Body of pancreas (tissue), 4 donors: ENCODE measurements around the gene APBA2. TPM values are rescaled to one million over a fixed set of nuclear protein-coding genes. Genes with fewer than 3 reads are reported as not detected.

ENCODE experiments used
- ATAC-seq: fragments of 150-250 bp; one replicate; pipeline ENCODE4 v1.9.1; 2016
- DNase-seq, 4 donors: peaks; one replicate each; pipeline ENCODE4 v3.0.0-alpha.2; 2019
- H3K27ac ChIP-seq, 4 donors: fragments of 200-600 bp; sonication (generic); 1 replicate in 3 of 4; 2 replicates in 1 of 4; pipeline versions ENCODE4 v1.5.1 to v1.6.1; 2016 to 2019; ENCODE audit warnings: mild to moderate bottlenecking in 1 of 4, mixed read lengths in 1 of 4, moderate library complexity in 1 of 4
- H3K27me3 ChIP-seq, 2 donors: fragments of 200-600 bp; sonication (generic); one replicate each; pipeline ENCODE4 v1.6.0; 2016; ENCODE audit warnings: mild to moderate bottlenecking in 1 of 2
- H3K36me3 ChIP-seq, 2 donors: fragments of 200-600 bp; sonication (generic); replicated peaks in 1 of 2; 2 replicates each; pipeline ENCODE4 v1.5.1; 2016; ENCODE audit warnings: low read depth in 2 of 2; ENCODE audit not compliant: insufficient read depth in 1 of 2
- H3K4me1 ChIP-seq: fragments of 200-600 bp; sonication (generic); one replicate; pipeline ENCODE4 v1.6.0; 2016
- H3K4me3 ChIP-seq, 2 donors: fragments of 200-600 bp; sonication (generic); 1 replicate in 1 of 2; 2 replicates in 1 of 2; pipeline ENCODE4 v1.5.1; 2016 to 2019
- H3K9me3 ChIP-seq, 3 donors: fragments of 200-600 bp; sonication (generic); 1 replicate in 2 of 3; 2 replicates in 1 of 3; pipeline ENCODE4 v1.5.1; 2016
- CTCF ChIP-seq, 7 experiments: fragments of 450-650 bp in 4 of 7; fragments of 200-600 bp in 3 of 7; sonication (generic) in 3 of 7; IDR thresholded peaks; one replicate each; pipeline ENCODE4 v1.5.1; 2016 to 2019; ENCODE audit warnings: antibody characterized with exemption in 7 of 7
- POLR2A ChIP-seq, 3 donors: fragments of 450-650 bp; IDR thresholded peaks; one replicate each; pipeline ENCODE4 v1.6.1; 2016; ENCODE audit warnings: antibody characterized with exemption in 3 of 3, mild to moderate bottlenecking in 2 of 3
- WGBS, 2 donors: methylation state at CpG; one replicate each; pipeline ENCODE4 v1.1.5; 2017; 5-methylcytosine and 5-hydroxymethylcytosine counted together
- intact Hi-C: fragments of 100-400 bp; cut with DNase I; formaldehyde crosslinking; loops from one replicate; pipeline ENCODE4 v1.15.1; 2023
- total RNA-seq, 2 donors: library from RNA; depleted of rRNA; stranded (reverse); fragments of >200 nt; gene quantifications; one replicate each; pipeline ENCODE4 v1.1.0, GENCODE V29; 2016

The APBA2 gene
- total RNA-seq, 2 donors from 2014 or later: 13.2 to 29.0 TPM

DNA sequence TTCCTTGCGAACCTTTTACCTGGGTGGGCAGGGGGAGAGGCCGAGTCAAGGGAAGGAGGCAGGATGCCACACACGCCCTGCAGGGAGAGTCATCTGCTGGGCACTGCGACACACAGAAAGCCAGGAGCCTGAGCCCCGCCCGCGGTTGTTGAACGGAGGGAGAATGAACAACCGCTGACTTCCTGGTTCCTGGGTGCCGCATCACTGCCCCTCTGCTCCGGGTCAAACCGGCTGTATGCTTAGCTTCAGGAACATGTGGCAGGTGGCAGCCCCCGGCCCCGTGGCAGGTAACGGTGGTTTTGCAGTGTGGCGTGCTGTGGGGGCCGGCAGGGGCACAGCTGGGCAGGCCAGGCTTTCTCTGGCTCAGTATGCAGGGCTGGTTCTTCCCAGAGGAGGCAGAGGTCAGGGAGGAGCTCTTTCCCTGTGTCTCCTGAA, 33.4 kb downstream of the APBA2 start:
- TF ChIP-seq CTCF (IDR thresholded peaks at IDR 0.05) (no peak), POLR2A (IDR thresholded peaks at IDR 0.05) (no peak)
- Histone ChIP-seq H3K4me1 (peaks cover 6% of the 10 kb centered on the region), H3K27ac (no peak overlapping the region), H3K9me3 (no peaks in the 10 kb centered on the region), H3K4me3 (no peak overlapping the region), H3K36me3 (no peaks in the 10 kb centered on the region), H3K27me3 (no peaks in the 10 kb centered on the region)
- no peak for ATAC-seq
- DNase-seq: no peak
- intact Hi-C loops: no loop called here
- WGBS, 2 donors: 80 to 84% methylated on average over 12 to 14 of the region's 17 CpGs

- Histone ChIP-seq H3K4me1 (no peaks in the 10 kb centered on the region), H3K4me3 (no peak overlapping the region), H3K27me3 (no peaks in the 10 kb centered on the region), H3K36me3 (no peaks in the 10 kb centered on the region), H3K9me3 (no peaks in the 10 kb centered on the region), H3K27ac (no peak overlapping the region)
- intact Hi-C loops: no loop called here
- 87 to 90% methylated on average over 12 to 13 of the region's 13 CpGs for WGBS, 2 donors
- DNase-seq: no peak
- no peak for ATAC-seq
- TF ChIP-seq CTCF (IDR thresholded peaks at IDR 0.05): no peak
- no peak for TF ChIP-seq POLR2A (IDR thresholded peaks at IDR 0.05)
Observed at GRCh38 chr15:28919679-28920655, 34.2 kb downstream of the APBA2 start.

DNA sequence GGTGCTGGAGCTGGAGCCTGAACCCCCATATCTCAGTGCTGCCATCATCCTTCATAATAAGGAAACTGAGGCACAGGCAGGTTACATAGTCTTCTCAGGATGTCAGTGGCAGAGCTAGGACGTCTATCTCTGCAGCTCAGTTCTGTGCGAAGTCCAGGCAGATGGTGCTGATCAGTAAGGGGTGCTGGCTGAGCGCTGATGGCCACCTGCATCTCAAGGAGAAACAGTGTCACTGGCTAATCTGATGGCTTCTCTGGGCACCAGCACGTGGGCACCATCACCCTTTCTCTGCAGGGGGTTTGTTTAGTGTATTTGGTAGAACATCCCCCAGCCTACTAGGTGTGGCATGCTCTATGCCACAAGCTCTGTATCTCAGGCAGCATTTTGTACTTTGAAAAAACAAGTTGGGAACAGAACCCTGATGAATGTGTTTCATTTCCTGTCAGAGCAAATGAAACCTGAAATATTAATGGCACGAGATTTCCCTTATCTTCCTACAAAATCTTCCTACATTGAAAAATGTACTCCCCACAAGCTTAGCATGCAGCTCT, 35.1 kb downstream of the APBA2 start:
- H3K4me3 ChIP-seq: no peak overlapping the region
- 65 to 68% methylated on average over 4 to 5 of the region's 5 CpGs for WGBS, 2 donors
- no peak for DNase-seq
- no peak overlapping the region for H3K27ac ChIP-seq
- no peaks in the 10 kb centered on the region for H3K4me1 ChIP-seq
- no peaks in the 10 kb centered on the region for H3K36me3 ChIP-seq
- TF ChIP-seq POLR2A (IDR thresholded peaks at IDR 0.05) (no peak), CTCF (IDR thresholded peaks at IDR 0.05) (no peak)
- no peaks in the 10 kb centered on the region for H3K9me3 ChIP-seq
- ATAC-seq: no peak
- no peaks in the 10 kb centered on the region for H3K27me3 ChIP-seq
- intact Hi-C loops: no loop called here

- no peak overlapping the region for H3K27ac ChIP-seq
- H3K27me3 ChIP-seq: no peaks in the 10 kb centered on the region
- H3K36me3 ChIP-seq: no peaks in the 10 kb centered on the region
- 79 to 85% methylated on average over 10 of the region's 10 CpGs for WGBS, 2 donors
- no peak for DNase-seq
- TF ChIP-seq CTCF (IDR thresholded peaks at IDR 0.05) (no peak), POLR2A (IDR thresholded peaks at IDR 0.05) (no peak)
- no peaks in the 10 kb centered on the region for H3K9me3 ChIP-seq
- ATAC-seq: no peak
- H3K4me3 ChIP-seq: no peak overlapping the region
- H3K4me1 ChIP-seq: no peaks in the 10 kb centered on the region
- intact Hi-C loops: no loop called here
Observed at GRCh38 chr15:28921336-28921735, 35.6 kb downstream of the APBA2 start.
